GM21360 (cell line): ENCODE results near the gene COL5A1.

Source experiments
- ATAC-seq: cut with Tn5 transposase; IDR thresholded peaks from one replicate; pipeline ENCODE4 v1.9.1; 2021; ENCODE audit warnings: mild to moderate bottlenecking, moderate library complexity; ENCODE audit not compliant: unreplicated experiment

COL5A1 gene

GRCh38 chr9:134724202-134724911 is 82.8 kb downstream of the COL5A1 start:
- ATAC-seq = no peak

GRCh38 chr9:134724912-134725604 is 83.5 kb downstream of the COL5A1 start:
- ATAC-seq = no peak

- ATAC-seq = no peak
Measured at GRCh38 chr9:134725605-134725940, 84.0 kb downstream of the COL5A1 start.

GRCh38 chr9:134726026-134726721 is 84.6 kb downstream of the COL5A1 start:
- no peak for ATAC-seq

DNA sequence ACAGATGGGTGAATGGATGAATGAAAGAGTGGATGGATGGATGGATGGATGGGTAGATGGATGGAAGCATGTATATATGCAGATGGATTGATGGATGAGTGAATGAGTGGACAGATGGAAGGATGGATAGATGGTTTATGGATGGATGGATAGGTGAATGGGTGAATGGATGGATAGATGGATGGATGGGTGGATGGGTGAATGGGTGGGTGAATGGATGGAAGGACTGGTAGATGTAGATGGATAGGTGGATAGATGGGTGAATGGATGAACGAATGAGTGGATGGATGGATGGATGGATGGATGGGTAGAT is 85.1 kb downstream of the COL5A1 start:
- ATAC-seq = no peak

GRCh38 chr9:134728021-134728795 is 86.6 kb downstream of the COL5A1 start:
- ATAC-seq = no peak

GRCh38 chr9:134728801-134729495 is 87.3 kb downstream of the COL5A1 start:
- ATAC-seq = no peak

DNA sequence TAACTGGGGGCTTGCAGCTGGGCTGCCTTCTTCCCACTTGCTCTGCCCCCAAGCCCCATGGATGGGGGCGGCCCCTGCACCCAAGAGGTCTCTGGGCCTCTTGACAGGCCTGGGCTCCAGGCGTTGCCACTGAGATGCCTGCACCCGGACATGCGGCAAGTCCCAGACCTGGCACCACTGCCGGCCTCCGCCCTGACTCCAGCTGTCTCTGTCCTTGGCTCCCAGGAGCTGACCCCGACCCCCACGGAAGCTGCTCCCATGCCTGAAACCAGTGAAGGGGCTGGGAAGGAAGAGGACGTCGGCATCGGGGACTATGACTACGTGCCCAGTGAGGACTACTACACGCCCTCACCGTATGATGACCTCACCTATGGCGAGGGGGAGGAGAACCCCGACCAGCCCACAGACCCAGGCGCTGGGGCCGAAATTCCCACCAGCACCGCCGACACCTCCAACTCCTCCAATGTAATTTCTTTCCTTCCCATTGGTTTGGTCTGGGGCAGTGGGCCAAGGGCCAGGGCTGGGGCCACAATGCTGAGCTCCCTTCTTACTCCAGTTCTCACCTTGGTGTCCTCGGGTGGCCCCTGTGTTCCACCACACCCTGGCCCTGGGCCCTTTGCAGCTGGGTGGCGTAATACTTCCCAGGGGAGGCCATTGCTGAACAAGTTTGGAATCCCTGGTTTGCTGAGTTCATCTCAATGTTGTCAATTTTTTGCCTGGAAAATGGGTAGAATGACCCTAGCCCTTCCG is 88.6 kb downstream of the COL5A1 start:
- no peak for ATAC-seq

GRCh38 chr9:134730761-134731496 is 89.3 kb downstream of the COL5A1 start:
- ATAC-seq = no peak

DNA sequence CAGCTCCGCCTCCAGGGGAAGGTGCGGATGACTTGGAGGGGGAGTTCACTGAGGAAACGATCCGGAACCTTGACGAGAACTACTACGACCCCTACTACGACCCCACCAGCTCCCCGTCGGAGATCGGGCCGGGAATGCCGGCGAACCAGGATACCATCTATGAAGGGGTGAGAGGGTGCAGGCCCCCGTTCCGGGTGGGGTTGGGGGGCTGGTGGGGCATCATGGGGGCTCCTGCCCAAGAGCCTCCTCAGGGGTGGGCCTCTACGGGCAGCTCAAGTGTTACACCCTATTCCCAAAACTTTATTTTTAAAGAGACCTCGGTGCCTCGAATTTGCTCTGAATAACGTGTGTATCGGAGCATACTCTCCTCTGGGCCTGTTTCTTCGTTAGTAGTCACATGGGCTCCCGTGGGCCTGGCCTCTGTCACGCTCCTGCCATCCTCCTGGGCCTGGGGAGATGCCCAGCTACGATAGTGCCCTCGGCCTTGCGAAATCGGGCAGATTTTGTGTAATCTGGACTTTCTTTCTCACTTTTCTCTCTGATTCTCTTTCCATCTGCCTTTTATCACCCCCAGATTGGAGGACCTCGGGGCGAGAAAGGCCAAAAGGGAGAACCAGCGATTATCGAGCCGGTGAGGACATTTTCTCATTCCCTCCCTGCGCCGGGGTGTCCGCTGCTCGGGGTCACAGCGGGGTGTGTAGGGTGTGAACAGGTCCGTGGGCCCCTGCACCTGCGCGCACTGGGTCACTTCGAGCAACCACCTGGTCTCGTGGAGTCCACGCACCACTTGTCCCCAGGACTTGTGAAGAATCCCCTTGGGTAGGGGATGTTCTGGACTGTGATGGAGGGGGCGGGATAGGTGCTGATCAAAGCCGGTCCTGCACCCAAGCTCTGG is 90.1 kb downstream of the COL5A1 start:
- ATAC-seq = no peak

- ATAC-seq = no peak
Measured at GRCh38 chr9:134732392-134733110, 90.9 kb downstream of the COL5A1 start.

GRCh38 chr9:134733480-134734232 is 92.1 kb downstream of the COL5A1 start:
- ATAC-seq = no peak

DNA sequence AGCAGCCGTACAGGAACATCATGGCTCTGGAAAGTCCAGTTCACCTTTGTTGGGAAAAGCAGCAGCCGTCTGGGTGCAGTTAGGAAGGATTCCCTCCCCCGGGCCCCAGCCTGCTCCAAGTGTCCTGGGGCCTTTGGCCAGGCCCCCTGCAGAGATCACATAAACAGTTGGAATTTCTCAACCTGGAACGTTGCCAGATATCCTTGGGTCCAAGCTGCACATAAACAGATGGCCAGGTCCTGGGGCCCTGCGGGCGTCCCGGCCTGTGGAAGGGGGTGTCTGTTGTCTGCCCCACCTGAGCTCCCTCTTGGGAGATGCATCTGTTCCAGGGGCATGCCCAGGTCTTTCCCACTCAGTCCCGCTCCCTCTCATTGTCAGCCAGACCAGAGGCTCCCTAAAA is 92.7 kb downstream of the COL5A1 start:
- ATAC-seq = no peak

- ATAC-seq = no peak
Measured at GRCh38 chr9:134735441-134736175, 94.0 kb downstream of the COL5A1 start.

- ATAC-seq = no peak
Measured at GRCh38 chr9:134736791-134737497, 95.3 kb downstream of the COL5A1 start.
